Keratinocyte (primary cell): ENCODE measurements around the gene HSBP1.

Experiments
- EZH2 ChIP-seq: IDR thresholded peaks from one replicate; pipeline ENCODE4 v1.6.1; 2012; ENCODE audit warnings: inconsistent platforms, mild to moderate bottlenecking, low read length, moderate library complexity
- TF ChIP-seq, protein P1 (sequence below), 3 experiments: IDR thresholded peaks in 1 of 3; conservative IDR thresholded peaks in 1 of 3; optimal IDR thresholded peaks in 1 of 3; 2 replicates in 2 of 3; 3 replicates in 1 of 3; pipeline versions ENCODE3 to v1.5.1; 2011; ENCODE audit warnings: low read length in 3 of 3, mild to moderate bottlenecking in 3 of 3, moderate library complexity in 2 of 3, control low read depth in 1 of 3, inconsistent platforms in 1 of 3; ENCODE audit not compliant: insufficient read depth in 2 of 3; ENCODE audit errors: extremely low read depth in 1 of 3

DNA sequence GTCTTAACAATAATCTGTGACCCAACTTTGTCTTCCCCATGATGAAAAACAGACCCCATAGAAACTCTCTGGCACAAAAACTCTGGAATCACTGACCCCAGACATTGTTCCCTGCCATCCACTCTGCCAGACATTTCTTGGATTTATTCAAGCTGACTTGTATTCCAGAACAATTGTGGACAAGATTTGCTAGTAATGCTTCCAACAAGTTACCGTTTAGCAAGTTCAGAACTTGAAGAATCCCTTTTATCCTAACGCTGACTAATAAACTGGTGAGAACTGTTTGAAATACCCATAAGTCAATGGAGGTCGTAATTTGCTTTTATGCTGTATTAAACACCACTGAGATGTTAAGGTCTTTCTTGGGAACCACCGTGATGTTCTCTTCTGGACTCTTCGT, 10.5 kb downstream of the HSBP1 start:
- TF ChIP-seq EZH2 = no peak
- TF ChIP-seq, protein P1, sequence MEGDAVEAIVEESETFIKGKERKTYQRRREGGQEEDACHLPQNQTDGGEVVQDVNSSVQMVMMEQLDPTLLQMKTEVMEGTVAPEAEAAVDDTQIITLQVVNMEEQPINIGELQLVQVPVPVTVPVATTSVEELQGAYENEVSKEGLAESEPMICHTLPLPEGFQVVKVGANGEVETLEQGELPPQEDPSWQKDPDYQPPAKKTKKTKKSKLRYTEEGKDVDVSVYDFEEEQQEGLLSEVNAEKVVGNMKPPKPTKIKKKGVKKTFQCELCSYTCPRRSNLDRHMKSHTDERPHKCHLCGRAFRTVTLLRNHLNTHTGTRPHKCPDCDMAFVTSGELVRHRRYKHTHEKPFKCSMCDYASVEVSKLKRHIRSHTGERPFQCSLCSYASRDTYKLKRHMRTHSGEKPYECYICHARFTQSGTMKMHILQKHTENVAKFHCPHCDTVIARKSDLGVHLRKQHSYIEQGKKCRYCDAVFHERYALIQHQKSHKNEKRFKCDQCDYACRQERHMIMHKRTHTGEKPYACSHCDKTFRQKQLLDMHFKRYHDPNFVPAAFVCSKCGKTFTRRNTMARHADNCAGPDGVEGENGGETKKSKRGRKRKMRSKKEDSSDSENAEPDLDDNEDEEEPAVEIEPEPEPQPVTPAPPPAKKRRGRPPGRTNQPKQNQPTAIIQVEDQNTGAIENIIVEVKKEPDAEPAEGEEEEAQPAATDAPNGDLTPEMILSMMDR (optimal IDR thresholded peaks at IDR 0.05 in 1 of 3, IDR thresholded peaks at IDR 0.05 in 1 of 3, conservative IDR thresholded peaks at IDR 0.05 in 1 of 3; ENCODE audit: extremely low read depth in 1 of 3, insufficient read depth in 2 of 3, low read length in 3 of 3) = no peak
